Activated naive CD4-positive, alpha-beta T cell treated with anti-CD3 and anti-CD28 coated beads, Interleukin-2, amount 50 U/mL, for 72 hours (primary cell): ENCODE measurements around the gene TESK2. TPM values are rescaled to one million over a fixed set of nuclear protein-coding genes. Genes with fewer than 3 reads are reported as not detected.
"Not testable (repeated sequence)": the region's sequence is repeated elsewhere in the genome, so short reads cannot be mapped to it uniquely, and the experiment has no call there.

Source experiments
- ATAC-seq, 2 donors: fragments of 150-1000 bp; cut with Tn5 transposase; 2 replicates each; pipeline ENCODE4 v1.10.0; 2021; ENCODE audit warnings: mild to moderate bottlenecking in 2 of 2, moderate library complexity in 2 of 2
- DNase-seq, 2 donors: peaks; one replicate each; pipeline ENCODE4 v3.0.0; 2021 to 2022; ENCODE audit warnings: low spot score in 2 of 2
- H3K27ac Mint-ChIP-seq, 2 donors: one replicate each; pipeline ENCODE4 v1.8.0; 2022; ENCODE audit warnings: mild to moderate bottlenecking in 2 of 2, mixed read lengths in 2 of 2
- H3K36me3 Mint-ChIP-seq, 2 donors: one replicate each; pipeline ENCODE4 v1.8.0; 2022; ENCODE audit warnings: mixed read lengths in 2 of 2
- H3K9me3 Mint-ChIP-seq, 2 donors: one replicate each; pipeline ENCODE4 v1.8.0; 2022; ENCODE audit warnings: mixed read lengths in 2 of 2
- total RNA-seq, 2 donors: library from RNA; stranded (reverse); gene quantifications; one replicate each; pipeline ENCODE4 v1.2.3, GENCODE V29; 2022

The TESK2 gene
- total RNA-seq, 2 donors from 2014 or later = 4.5 to 12.9 TPM

DNA sequence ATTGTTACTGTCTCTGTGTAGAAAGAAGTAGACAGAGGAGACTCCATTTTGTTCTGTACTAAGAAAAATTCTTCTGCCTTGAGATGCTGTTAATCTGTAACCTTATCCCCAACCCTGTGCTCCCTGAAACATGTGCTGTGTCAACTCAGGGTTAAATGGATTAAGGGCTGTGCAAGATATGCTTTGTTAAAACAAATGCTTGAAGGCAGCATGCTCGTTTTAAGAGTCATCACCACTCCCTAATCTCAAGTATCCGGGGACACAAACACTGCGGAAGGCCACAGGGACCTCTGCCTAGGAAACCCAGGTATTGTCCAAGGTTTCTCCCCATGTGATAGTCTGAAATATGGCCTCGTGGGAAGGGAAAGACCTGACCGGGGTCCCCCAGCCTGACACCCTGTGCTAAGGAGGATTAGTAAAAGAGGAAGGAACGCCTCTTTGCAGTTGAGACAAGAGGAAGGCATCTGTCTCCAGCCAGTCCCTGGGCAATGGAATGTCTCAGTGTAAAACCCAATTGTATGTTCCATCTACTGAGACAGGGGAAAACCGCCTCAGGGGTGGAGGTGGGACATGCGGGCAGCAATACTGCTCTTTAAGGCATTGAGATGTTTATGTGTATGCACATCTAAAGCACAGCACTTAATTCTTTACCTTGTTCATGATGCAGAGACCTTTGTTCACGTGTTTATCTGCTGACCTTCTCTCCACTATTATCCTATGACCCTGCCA lies 22.7 kb upstream of the TESK2 start:
- not testable (repeated sequence) for DNase-seq, ATAC-seq, H3K9me3 Mint-ChIP-seq
- peaks cover 16 to 20% of the 10 kb centered on the region in 2 donors for H3K36me3 Mint-ChIP-seq
- H3K27ac Mint-ChIP-seq = peak overlapping the region in 1 of 2 donors; percentile 85

DNA sequence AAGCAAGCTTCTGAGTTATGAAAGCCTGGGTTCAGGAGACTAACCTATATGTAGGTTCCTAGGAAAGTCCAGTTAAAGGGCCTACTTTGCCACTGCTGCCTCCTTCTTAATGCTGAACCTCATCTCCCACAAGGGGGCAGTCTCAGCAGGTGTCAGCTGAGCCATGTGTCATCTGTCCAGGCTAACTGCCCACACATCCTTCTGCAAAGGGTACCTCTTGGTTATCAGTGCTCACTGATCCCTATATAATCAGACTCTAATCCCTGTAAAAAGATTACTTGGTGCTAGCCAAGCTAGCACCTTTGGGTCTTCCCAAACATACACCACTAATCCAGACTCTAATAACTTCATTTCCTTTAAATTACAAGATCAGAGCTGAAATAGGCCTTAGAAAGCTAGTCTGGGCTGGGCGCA lies 21.7 kb upstream of the TESK2 start:
- Mint-ChIP-seq H3K9me3 (no peaks in the 10 kb centered on the region), H3K27ac (peak overlapping the region in 1 of 2 donors; percentile 90), H3K36me3 (peaks cover 16 to 20% of the 10 kb centered on the region in 2 donors)
- ATAC-seq (peak; percentile 74 to 87), DNase-seq (peak in 1 of 2 donors; percentile 72)

DNA sequence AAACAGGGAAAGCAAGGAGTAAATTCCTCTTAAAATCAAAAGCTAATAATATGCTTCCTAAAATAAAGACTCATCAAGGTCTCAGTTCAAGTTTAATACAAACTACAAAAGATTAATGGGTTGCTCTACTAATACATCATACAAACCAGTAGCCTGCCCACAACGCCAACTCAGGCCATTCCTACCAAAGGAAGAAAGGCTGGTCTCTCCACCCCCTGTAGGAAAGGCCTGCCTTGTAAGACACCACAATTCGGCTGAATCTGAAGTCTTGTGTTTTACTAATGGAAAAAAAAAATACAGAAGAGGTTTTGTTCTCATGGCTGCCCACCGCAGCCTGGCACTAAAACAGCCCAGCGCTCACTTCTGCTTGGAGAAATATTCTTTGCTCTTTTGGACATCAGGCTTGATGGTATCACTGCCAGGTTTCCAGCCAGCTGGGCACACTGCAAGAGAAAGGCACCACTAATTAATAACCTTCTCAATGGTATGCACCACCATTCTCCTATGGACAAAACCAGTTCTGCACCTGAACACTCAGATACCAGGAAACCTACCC lies 20.1 kb upstream of the TESK2 start:
- H3K36me3 Mint-ChIP-seq = peaks cover 9 to 19% of the 10 kb centered on the region in 2 donors
- ATAC-seq = no peak
- peak overlapping the region in 1 of 2 donors; percentile 56 for H3K27ac Mint-ChIP-seq
- H3K9me3 Mint-ChIP-seq = no peaks in the 10 kb centered on the region
- DNase-seq = no peak

DNA sequence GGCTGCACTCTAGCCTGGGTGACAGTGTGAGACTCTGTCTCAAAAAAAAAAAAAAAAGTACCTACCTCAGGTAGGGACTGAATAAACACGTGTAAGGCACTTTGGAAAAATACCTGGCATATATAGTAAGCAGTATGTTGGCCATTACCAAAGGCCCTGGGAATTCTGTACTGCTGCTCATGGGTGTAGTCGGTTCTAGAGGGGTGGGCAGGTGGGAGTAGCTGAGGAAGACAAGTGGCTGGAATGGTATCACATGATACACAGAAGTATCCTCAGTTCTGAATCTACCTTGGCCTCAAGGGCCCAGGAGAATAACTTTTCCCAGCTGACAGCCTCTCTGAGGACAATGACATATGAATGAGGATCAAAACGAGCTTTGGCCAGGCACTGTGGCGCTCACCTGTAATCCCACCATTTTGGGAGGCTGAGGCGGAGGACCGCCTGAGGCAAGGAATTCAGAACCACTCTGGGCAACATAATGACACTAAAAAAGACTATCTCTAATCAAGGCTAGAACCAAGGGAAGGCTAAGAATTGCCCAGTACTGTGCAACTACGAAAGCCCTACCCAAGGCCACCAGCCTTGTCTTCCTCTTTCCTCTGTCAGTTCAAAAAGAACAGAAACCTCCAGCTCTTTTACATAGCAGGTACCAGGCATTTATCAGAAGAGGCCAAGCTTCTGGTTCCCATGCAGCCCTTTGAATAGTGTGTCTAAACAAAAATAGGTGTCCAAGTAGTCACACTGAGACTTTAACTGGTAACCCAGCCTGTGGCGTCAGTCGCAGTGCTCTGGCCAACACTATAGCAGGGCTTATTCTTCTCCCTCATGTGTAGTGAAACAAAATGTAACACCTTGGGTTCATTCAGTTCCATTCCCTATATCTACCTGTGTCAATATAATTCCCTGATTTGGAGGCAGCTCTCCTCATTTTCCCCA lies 19.3 kb upstream of the TESK2 start:
- H3K27ac Mint-ChIP-seq = no peak overlapping the region
- no peaks in the 10 kb centered on the region for H3K9me3 Mint-ChIP-seq
- ATAC-seq (no peak), DNase-seq (no peak)
- peaks cover 5 to 11% of the 10 kb centered on the region in 2 donors for H3K36me3 Mint-ChIP-seq

DNA sequence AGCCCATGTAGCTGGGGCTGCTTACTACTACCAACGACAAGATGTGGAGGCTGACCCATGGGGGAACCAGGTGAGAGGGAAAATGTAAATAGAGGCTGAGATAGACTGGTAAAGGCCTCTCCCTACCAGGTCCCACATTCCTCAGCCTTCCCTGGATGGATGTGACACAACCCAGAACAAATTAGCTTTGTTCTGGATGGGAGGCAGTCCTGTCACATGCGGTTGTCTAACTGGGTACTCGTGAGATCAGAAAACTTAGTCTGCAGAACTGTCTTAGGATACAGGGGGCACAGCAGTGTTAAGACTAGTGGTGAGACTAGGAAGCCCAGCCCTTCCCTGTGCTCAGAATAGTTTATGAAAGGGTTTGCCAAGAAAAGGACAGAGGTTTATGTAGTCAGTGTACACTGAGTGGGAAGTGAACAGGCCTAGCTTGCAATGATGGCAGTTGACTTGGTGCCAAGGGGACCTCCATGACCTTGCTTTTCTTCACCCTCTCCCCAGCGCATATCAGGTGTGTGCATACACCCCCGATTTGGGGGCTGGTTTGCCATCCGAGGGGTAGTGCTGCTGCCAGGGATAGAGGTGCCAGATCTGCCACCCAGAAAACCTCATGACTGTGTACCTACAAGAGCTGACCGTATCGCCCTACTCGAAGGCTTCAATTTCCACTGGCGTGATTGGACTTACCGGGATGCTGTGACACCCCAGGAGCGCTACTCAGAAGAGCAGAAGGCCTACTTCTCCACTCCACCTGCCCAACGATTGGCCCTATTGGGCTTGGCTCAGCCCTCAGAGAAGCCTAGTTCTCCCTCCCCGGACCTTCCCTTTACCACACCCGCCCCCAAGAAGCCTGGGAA lies 17.6 kb upstream of the TESK2 start:
- peak in 1 of 2 donors; percentile 18 for ATAC-seq
- peaks cover 5 to 11% of the 10 kb centered on the region in 2 donors for H3K36me3 Mint-ChIP-seq
- no peak for DNase-seq
- no peaks in the 10 kb centered on the region for H3K9me3 Mint-ChIP-seq
- peak overlapping the region; percentile 24 to 35 for H3K27ac Mint-ChIP-seq

DNA sequence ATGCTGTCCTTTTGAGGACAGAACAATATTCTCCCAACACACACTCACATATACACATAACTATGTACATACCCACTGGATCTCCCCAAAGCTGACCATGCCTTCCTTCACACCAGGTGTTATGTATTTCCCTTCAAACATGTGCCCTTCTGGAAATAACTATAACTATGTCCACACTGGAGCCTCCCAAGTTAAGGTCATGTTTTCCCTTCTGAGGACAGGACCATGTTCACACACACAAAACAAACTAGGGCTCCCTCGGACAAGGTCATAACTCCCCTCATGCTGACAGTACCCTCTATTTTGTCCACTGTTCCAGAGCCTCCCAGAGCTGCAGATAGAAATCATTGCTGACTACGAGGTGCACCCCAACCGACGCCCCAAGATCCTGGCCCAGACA lies 16.9 kb upstream of the TESK2 start:
- peak overlapping the region in 1 of 2 donors; percentile 61 for H3K27ac Mint-ChIP-seq
- no peak for ATAC-seq
- no peaks in the 10 kb centered on the region for H3K9me3 Mint-ChIP-seq
- no peak for DNase-seq
- H3K36me3 Mint-ChIP-seq = peaks cover 4 to 11% of the 10 kb centered on the region in 2 donors

DNA sequence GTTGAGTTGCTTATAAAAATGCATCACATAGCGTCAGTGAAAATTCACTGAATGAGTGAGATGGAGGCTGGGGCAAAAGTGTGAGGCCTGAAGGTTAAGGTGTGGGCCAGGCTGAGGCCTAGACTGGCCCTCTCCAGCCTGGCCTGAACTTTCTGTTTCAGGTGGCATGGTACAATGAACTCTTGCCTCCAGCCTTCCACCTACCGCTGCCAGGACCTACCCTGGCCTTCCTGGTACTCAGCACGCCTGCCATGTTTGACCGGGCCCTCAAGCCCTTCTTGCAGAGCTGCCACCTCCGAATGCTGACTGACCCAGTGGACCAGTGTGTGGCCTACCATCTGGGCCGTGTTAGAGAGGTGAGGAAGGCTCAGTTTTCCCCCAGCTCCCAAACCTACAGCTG lies 16.2 kb upstream of the TESK2 start:
- no peaks in the 10 kb centered on the region for H3K9me3 Mint-ChIP-seq
- ATAC-seq (peak in 1 of 2 donors; percentile 24), DNase-seq (no peak)
- no peak overlapping the region for H3K27ac Mint-ChIP-seq
- H3K36me3 Mint-ChIP-seq = peaks cover 0 to 11% of the 10 kb centered on the region in 2 donors

DNA sequence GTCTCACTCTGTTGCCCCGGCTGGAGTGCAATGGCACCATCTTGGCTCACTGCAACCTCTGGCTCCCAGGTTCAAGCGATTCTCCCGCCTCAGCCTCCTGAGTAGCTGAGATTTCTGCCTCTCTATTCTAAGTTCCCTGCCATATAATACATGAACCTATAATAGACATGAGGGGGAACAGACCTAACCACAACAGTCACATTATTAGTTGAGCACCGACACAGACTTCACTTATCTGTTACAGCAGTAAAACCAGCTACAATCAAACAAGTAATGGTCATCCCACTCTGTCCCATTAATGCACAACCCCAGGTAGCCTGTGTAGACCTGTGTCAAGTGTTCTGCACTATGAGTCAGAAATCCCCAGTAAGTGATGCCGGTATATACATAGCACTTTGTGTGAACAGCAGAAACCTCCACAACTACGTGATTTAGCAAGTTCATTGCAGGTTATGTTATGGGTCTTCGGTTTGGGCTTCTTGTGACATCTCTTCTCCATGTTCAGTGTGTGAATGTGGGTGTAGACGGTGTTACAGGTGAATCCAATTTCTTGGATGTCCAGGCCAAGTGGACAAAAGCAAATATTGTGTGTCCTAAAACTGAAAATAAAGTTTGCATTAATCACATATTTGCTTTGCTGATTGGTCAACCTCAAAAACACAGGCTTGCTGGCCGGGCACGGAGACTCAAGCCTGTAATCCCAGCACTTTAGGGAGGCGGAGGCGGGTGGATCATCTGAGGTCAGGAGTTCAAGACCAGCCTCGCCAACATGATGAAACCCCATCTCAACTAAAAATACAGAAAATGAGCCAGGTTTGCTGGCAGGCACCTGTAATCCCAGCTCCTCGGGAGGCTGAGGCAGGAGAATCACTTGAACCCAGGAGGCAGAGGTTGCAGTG lies 12.7 kb upstream of the TESK2 start:
- Mint-ChIP-seq H3K9me3 (no peaks in the 10 kb centered on the region), H3K27ac (no peak overlapping the region), H3K36me3 (peaks cover 0 to 10% of the 10 kb centered on the region in 2 donors)
- DNase-seq = no peak
- no peak for ATAC-seq

DNA sequence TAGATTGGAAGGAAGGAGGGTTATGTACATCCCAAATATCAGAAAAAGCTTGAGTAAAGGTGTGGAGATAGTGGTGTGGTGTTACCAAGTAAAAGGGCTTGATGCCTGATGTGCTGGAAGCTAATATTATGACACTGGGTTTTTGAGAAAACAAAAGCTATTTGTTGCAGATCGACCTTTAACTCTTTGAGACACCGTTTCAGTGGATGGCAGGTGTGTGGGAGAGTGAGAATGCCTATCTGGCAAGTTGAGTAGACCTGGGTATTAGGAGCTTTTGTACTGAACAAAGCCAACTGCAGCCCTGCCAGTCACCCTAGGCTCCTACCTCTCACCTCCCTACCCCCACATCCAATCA lies 10.5 kb upstream of the TESK2 start:
- ATAC-seq = no peak
- peak overlapping the region in 1 of 2 donors; percentile 89 for H3K27ac Mint-ChIP-seq
- no peaks in the 10 kb centered on the region for H3K9me3 Mint-ChIP-seq
- no peak for DNase-seq
- peaks cover 0 to 10% of the 10 kb centered on the region in 2 donors for H3K36me3 Mint-ChIP-seq

DNA sequence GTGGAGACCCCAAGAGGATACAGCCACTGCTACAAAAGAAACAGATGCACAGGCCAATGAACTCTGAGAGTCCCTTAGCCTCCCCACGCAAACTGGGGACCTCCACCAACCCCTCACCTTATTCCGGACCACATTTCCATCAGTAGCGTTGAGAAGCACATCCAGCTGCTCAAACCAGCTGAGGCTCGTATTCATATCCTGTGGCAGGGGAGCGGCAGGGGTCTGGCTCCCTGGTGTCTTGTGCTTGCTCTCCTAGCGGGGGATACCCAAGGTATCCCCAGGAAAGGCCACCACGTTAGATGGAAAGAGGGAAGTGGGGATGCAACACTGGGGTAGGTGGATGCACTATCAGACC lies 8.4 kb upstream of the TESK2 start:
- peaks cover 0 to 10% of the 10 kb centered on the region in 2 donors for H3K36me3 Mint-ChIP-seq

DNA sequence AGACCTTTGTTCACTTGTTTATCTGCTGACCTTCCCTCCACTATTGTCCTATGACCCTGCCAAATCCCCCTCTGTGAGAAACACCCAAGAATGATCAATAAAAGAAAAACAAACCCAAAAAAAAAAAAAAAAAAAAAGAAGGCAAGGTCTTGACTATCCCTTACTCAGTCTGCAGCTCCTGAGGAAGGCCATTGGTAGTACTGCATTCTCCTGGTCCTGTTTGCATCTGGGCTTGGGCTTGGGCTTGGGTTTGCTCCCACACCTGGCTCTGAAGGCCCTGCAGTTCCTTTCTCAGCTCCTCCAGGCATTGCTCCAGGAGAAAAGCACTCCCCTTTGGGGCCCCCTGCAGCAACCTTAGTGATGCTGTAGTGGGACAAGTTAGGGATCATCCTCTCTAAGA lies 7.3 kb upstream of the TESK2 start:
- Mint-ChIP-seq H3K36me3 (peaks cover 0 to 10% of the 10 kb centered on the region in 2 donors), H3K9me3 (no peaks in the 10 kb centered on the region), H3K27ac (no peak overlapping the region)
- ATAC-seq (no peak), DNase-seq (no peak)

More for the DNA sequence above, 8.4 kb upstream of the TESK2 start:
- Mint-ChIP-seq H3K27ac (peak overlapping the region; percentile 81 to 89), H3K9me3 (no peaks in the 10 kb centered on the region)
- DNase-seq (no peak), ATAC-seq (peak in 1 of 2 donors; percentile 5)

DNA sequence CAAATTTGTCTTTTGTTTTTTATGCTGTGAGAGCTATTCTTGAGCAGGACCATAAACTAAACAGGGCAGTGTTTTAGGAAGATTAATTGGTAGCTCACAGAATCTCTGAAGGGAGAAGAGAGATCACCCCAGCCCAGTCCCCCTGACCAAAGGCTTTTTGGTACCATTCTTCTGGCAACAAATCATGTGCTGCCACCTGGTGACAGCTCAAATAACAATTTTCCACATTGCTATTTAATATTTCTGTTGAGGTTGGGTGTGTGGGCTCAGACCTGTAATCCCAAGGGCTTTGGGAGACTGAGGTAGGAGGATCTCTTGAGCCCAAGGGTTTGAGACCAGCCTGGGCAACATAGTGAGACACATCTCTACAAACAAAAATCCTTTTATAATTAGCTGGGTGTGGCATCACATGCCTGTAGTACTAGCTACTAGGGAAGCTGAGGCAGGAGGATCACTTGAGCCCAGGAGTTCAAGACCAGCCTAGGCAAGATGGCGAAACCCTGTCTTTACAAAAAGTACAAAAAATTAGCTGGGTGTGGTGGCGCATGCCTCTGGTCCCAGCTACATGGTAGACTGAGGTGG lies 2.2 kb upstream of the TESK2 start:
- H3K9me3 Mint-ChIP-seq = no peaks in the 10 kb centered on the region
- no peak for ATAC-seq

DNA sequence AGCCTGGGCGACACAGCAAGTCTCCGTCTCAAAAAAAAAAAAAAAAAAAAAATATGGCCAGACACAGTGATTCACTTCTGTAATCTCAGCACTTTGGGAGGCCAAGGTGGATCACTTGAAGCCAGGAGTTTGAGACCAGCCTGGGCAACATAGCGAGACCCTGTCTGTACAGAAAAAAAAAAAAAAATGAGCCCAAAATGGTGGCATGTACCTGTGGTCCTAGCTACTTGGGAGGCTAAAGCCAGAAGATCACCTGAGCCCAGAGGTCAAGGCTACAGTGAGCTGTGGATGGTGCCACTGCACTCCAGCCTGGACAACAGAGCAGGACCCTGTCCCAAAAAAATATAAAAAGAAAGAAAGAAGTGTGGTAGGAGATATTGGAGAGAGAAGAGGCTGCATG lies 1.7 kb upstream of the TESK2 start:
- Mint-ChIP-seq H3K36me3 (no peaks in the 10 kb centered on the region), H3K27ac (no peak overlapping the region), H3K9me3 (no peaks in the 10 kb centered on the region)
- ATAC-seq (no peak), DNase-seq (no peak)

More for the DNA sequence above, 2.2 kb upstream of the TESK2 start:
- peak; percentile 23 to 59 for DNase-seq
- no peak overlapping the region for H3K27ac Mint-ChIP-seq
- H3K36me3 Mint-ChIP-seq = no peaks in the 10 kb centered on the region

DNA sequence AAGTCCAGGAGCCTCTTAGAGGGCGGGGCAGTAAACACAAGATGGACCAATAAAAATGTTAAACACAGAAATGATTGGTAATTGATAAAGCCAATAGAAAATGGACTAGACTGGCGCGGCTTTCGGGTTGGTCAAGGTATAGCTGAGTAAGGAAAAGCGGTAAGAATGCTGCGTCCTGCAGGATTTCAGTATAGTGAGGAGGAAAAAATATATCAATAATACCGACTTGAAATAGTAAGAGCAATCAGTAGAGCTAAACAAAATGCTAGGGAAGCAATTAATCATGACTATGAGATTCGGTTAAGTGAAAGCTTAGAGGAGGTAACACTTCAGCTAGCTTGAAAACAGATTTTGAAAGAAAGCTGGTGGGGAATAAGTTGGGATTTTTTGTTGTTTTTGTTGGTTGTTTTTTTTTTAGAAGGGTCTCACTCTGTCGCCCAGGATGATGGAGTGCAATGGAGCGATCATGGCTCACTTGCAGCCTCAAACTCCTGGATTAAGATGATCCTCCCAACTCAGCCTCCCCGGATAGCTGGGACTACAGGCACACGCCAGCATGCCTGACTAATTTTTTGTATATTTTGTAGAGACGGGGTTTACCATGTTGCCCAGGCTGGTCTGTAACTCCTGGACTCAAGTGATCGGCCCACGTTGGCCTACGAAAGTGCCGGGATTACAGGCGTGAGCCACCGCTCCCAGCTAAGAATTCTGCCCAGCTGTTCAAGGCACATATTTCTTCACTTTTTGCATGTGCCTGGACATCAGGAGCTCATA lies 711 bp upstream of the TESK2 start:
- H3K27ac Mint-ChIP-seq = no peak overlapping the region
- DNase-seq (no peak), ATAC-seq (no peak)
- no peaks in the 10 kb centered on the region for H3K9me3 Mint-ChIP-seq
- H3K36me3 Mint-ChIP-seq = no peaks in the 10 kb centered on the region
